Upper lobe of left lung (tissue), 4 donors: ENCODE data around the gene CST6.

Source experiments
- EP300 ChIP-seq, 4 donors: sonication (generic); formaldehyde crosslinking; IDR thresholded peaks; one replicate each; pipeline ENCODE4 v1.5.1; 2017; ENCODE audit warnings: antibody characterized with exemption in 4 of 4, control low read depth in 2 of 4
- POLR2A ChIP-seq, 4 donors: fragments of 450-650 bp; IDR thresholded peaks; one replicate each; pipeline ENCODE4 v1.5.1; 2016 to 2017; ENCODE audit warnings: antibody characterized with exemption in 4 of 4, mild to moderate bottlenecking in 2 of 4
- POLR2AphosphoS5 ChIP-seq, 2 donors: sonication (generic); formaldehyde crosslinking; IDR thresholded peaks; one replicate each; pipeline ENCODE4 v1.5.1; 2017; ENCODE audit warnings: antibody characterized with exemption in 2 of 2
- TF ChIP-seq, protein P1 (sequence below), 6 experiments: fragments of 450-650 bp in 4 of 6; fragments of 200-600 bp in 2 of 6; sonication (generic) in 2 of 6; IDR thresholded peaks; one replicate each; pipeline ENCODE4 v1.5.1; 2016 to 2019; ENCODE audit warnings: antibody characterized with exemption in 6 of 6

DNA sequence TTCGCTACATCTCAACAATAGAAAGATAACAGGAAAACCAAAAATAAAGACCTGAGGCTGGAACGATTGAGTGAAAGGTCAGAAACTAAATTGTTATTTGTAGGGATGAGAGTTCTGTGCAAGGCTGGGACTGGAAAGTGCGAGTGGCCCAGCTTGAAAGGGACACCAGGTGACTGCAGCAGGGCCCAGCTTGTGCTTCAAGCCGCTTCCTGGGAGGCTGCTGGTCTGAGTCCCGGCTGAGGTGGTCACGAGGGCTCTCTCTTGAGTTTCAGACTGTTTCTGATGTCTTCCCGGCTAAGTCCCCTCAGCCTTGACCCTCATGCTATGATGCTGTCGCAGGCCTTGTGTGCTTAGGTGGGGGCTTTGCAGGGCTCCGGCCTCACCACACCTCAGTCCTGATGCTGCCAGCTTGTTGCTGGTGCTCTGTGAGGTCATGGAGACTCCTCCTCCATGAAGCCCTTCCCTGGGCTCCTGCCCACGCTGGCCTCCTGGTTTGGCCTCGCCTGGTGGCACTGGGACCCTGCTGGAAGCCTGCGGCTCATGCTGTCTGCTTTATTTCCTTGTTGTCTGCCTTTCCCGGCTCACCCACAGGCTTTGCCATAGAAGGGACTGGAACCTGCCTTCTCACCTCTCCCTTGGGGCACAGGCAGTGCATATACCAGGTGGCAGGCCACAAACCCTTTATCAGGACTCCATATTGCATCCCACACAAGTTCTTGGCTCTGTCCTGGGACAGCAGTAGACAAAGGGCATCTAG lies 5.5 kb upstream of the CST6 start:
- TF ChIP-seq, protein P1, sequence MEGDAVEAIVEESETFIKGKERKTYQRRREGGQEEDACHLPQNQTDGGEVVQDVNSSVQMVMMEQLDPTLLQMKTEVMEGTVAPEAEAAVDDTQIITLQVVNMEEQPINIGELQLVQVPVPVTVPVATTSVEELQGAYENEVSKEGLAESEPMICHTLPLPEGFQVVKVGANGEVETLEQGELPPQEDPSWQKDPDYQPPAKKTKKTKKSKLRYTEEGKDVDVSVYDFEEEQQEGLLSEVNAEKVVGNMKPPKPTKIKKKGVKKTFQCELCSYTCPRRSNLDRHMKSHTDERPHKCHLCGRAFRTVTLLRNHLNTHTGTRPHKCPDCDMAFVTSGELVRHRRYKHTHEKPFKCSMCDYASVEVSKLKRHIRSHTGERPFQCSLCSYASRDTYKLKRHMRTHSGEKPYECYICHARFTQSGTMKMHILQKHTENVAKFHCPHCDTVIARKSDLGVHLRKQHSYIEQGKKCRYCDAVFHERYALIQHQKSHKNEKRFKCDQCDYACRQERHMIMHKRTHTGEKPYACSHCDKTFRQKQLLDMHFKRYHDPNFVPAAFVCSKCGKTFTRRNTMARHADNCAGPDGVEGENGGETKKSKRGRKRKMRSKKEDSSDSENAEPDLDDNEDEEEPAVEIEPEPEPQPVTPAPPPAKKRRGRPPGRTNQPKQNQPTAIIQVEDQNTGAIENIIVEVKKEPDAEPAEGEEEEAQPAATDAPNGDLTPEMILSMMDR (IDR thresholded peaks at IDR 0.05): no peak
- TF ChIP-seq POLR2AphosphoS5 (IDR thresholded peaks at IDR 0.05) (no peak), POLR2A (IDR thresholded peaks at IDR 0.05) (no peak), EP300 (IDR thresholded peaks at IDR 0.05) (no peak)
